Measurements from ENCODE around the gene NANOS3. TPM values are rescaled to one million over a fixed set of nuclear protein-coding genes. Genes with fewer than 3 reads are reported as not detected.

The NANOS3 gene
- total RNA-seq, 1 experiment from 2014 or later, result 1.2 TPM

DNA sequence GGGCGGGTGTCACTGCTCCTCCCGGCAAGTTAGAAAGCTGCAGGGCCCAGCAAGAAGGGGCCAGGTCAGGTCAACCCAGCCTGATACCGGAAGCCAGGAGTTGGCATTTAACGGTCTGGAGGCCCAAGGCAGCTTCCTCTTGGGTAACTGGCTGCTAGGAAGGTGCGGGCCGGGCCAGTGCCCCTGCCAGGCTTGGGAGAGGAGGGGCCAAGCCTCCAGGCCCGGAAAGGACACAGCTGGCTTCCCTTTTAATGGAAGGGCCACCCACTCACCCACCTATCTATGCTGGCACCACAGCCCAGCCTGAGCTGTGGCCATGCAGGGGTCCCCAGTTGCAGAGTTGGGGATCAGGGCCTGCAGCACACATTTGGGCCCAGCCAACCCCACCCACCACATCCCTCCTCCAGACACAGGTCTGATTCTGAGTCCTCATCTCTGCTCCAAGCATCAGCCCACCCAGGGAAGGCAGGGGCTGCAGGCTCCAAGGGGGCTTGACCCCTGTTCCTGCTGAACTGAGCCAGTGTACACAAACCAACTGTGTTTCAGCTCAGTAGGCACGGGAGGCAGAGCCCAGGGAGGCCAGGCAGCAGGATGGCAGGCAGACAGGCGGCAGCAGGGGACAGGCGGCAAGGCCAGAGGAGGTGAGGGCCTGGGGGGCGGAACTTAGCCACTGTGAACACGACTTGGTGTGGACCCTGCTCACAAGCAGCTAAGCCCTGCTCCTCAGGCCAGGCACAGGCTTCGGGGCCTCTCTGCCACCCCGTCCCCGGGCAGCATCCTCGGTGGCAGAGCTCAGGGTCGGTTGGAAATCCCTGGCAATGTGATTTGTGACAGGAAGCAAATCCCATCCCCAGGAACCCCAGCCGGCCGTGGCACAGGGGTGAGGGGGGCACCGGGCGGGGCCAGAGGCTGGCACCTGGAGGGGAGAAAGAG, 40.9 kb upstream of the NANOS3 start:
- CTCF ChIA-PET, result interaction anchor here (0.5 to 1.2 kb wide), 6 partner anchors 19 to 288 kb away, joined by 3 to 9 read pairs (median 4); no protein-coding TSS in a partner anchor

DNA sequence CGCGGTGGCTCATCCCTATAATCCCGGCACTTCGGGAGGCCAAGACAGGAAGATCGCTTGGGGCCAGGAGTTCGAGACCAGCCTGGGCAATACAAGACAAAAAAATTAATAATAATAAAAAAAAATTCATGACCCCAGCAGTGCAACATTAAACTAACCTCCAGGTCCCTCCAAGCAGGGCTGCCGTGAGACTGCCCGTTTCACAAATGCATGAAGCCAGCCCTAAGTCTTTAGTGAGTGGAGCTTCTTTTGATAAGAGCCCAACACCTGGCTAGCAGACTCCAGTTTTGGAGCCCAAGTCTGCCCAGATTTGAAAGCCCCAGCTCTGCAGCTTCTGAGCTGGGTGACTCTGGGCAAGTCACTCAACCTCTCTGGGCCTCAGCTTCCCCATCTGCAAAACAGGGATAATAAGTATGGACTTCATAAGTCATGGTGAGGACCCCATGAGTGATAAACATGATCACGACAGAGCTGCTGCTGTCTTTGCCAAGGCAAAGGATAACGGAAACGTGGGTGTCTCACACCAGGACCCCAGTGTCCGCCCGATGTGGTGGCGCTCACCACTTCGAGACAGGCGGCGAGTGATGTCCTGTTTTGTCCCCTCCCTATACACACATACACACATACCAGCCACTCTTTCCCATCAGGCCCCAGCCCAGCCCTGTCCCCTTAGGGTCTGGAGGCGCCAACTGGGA, 38.4 kb upstream of the NANOS3 start:
- TF ChIP-seq, protein P1, sequence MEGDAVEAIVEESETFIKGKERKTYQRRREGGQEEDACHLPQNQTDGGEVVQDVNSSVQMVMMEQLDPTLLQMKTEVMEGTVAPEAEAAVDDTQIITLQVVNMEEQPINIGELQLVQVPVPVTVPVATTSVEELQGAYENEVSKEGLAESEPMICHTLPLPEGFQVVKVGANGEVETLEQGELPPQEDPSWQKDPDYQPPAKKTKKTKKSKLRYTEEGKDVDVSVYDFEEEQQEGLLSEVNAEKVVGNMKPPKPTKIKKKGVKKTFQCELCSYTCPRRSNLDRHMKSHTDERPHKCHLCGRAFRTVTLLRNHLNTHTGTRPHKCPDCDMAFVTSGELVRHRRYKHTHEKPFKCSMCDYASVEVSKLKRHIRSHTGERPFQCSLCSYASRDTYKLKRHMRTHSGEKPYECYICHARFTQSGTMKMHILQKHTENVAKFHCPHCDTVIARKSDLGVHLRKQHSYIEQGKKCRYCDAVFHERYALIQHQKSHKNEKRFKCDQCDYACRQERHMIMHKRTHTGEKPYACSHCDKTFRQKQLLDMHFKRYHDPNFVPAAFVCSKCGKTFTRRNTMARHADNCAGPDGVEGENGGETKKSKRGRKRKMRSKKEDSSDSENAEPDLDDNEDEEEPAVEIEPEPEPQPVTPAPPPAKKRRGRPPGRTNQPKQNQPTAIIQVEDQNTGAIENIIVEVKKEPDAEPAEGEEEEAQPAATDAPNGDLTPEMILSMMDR (IDR thresholded peaks at IDR 0.05; ENCODE audit: unreplicated experiment), result no peak
- BruUV-seq (replicated peaks), result TSS peak; percentile 6
- no peaks in the 10 kb centered on the region for H3K27me3 Mint-ChIP-seq (ENCODE audit: unreplicated experiment)
- peaks cover 8% of the 10 kb centered on the region for H3K4me1 Mint-ChIP-seq (ENCODE audit: low read depth, unreplicated experiment)
- no peak for DNase-seq
- peak overlapping the region; percentile 86 for H3K4me3 Mint-ChIP-seq (ENCODE audit: low read depth, unreplicated experiment)
- peak overlapping the region; percentile 78 for H3K27ac Mint-ChIP-seq (ENCODE audit: unreplicated experiment)
- intact Hi-C loops (cut with micrococcal nuclease; ENCODE audit: unreplicated experiment), result no loop called here
- H3K36me3 Mint-ChIP-seq (ENCODE audit: insufficient read depth, unreplicated experiment), result peaks cover 96% of the 10 kb centered on the region
- H3K9me3 Mint-ChIP-seq (ENCODE audit: low read depth, unreplicated experiment), result no peaks in the 10 kb centered on the region
- CTCF ChIA-PET, result interaction anchor here (2.7 kb wide), 1 partner anchor 23 kb away, joined by 16 read pairs; no protein-coding TSS in a partner anchor

More for the DNA sequence above, 40.9 kb upstream of the NANOS3 start:
- H3K36me3 Mint-ChIP-seq (ENCODE audit: insufficient read depth, unreplicated experiment), result peaks cover 96% of the 10 kb centered on the region
- intact Hi-C loops (cut with micrococcal nuclease; ENCODE audit: unreplicated experiment), result no loop called here
- no TSS peak for BruUV-seq (replicated peaks)
- peak overlapping the region; percentile 50 for H3K4me3 Mint-ChIP-seq (ENCODE audit: low read depth, unreplicated experiment)
- peaks cover 8% of the 10 kb centered on the region for H3K4me1 Mint-ChIP-seq (ENCODE audit: low read depth, unreplicated experiment)
- no peaks in the 10 kb centered on the region for H3K27me3 Mint-ChIP-seq (ENCODE audit: unreplicated experiment)
- no peaks in the 10 kb centered on the region for H3K9me3 Mint-ChIP-seq (ENCODE audit: low read depth, unreplicated experiment)
- TF ChIP-seq, protein P1 (IDR thresholded peaks at IDR 0.05; ENCODE audit: unreplicated experiment), result no peak
- peak overlapping the region; percentile 68 for H3K27ac Mint-ChIP-seq (ENCODE audit: unreplicated experiment)
- no peak for DNase-seq

DNA sequence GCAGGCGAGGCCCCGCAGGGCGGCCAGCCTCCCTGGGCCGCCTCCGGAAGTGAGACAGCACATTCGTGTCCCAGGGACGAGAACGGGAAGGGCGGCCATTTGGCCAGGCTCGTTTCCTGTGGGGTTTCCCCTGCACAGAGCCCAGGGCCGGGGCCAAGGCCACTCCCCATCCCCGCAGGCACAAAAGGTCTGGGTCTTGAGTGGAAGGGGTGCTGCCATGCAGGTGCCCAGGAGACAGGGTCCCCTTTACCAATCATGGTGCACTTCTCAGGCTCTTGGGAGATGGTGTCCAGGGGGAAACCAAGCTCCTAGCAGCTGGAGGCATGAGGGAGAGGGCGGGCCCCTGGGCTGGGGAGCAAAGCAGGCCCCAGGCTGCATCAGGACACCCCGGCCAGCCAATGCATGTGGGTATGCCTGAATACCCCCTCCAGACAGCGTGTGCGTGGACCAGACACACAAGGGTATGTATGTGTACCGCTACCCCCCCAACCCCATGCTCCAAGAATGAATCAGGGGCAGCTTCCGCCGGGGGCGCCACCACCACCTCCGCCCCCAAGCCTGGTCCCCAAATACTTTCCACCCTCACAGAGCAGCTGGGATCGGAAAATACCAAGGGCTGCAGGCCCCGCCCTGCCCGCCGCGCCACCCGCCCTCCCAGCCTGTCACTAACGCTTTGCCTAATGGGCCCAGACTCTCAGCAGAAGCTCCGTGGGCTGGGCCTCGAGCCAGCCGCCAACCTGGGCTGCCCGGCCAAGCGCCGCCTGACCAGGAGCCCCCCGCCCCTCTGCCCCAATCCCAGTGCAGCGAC, 37.6 kb upstream of the NANOS3 start:
- H3K36me3 Mint-ChIP-seq (ENCODE audit: insufficient read depth, unreplicated experiment), result peaks cover 96% of the 10 kb centered on the region
- H3K4me1 Mint-ChIP-seq (ENCODE audit: low read depth, unreplicated experiment), result peaks cover 5% of the 10 kb centered on the region
- H3K9me3 Mint-ChIP-seq (ENCODE audit: low read depth, unreplicated experiment), result no peaks in the 10 kb centered on the region
- no peaks in the 10 kb centered on the region for H3K27me3 Mint-ChIP-seq (ENCODE audit: unreplicated experiment)
- H3K27ac Mint-ChIP-seq (ENCODE audit: unreplicated experiment), result peak overlapping the region; percentile 96
- DNase-seq, result peak; percentile 81
- intact Hi-C loops (cut with micrococcal nuclease; ENCODE audit: unreplicated experiment), result no loop called here
- TF ChIP-seq, protein P1 (IDR thresholded peaks at IDR 0.05; ENCODE audit: unreplicated experiment), result no peak
- no TSS peak for BruUV-seq (replicated peaks)
- peak overlapping the region; percentile 86 for H3K4me3 Mint-ChIP-seq (ENCODE audit: low read depth, unreplicated experiment)
- CTCF ChIA-PET, result interaction anchor here (0.6 to 2.7 kb wide), 2 partner anchors 23 to 212 kb away, joined by 6 to 16 read pairs; no protein-coding TSS in a partner anchor

DNA sequence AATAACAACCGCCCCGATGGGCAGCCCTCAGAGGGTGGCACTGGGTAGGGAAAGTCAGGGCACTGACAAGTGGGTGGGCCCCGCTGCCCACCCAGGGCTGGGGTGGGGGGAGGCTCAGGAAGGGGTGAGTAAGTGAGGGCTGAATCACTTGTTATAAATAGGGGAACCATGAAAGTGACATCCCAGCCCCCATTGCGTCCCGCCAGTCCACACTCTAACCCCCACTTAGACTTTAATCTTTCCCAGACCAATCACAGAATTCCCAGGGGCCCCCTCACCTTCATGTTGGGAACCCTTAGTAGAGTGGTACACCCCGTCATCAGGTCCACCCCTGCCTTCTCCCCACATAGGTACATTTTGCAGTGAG, 37.0 kb upstream of the NANOS3 start:
- H3K27me3 Mint-ChIP-seq (ENCODE audit: unreplicated experiment), result no peaks in the 10 kb centered on the region
- peak overlapping the region; percentile 96 for H3K27ac Mint-ChIP-seq (ENCODE audit: unreplicated experiment)
- CTCF ChIA-PET, result interaction anchor here (0.6 to 2.7 kb wide), 2 partner anchors 22 to 213 kb away, joined by 6 to 16 read pairs; no protein-coding TSS in a partner anchor
- TF ChIP-seq, protein P1 (IDR thresholded peaks at IDR 0.05; ENCODE audit: unreplicated experiment), result no peak
- no peaks in the 10 kb centered on the region for H3K9me3 Mint-ChIP-seq (ENCODE audit: low read depth, unreplicated experiment)
- BruUV-seq (replicated peaks), result no TSS peak
- intact Hi-C loops (cut with micrococcal nuclease; ENCODE audit: unreplicated experiment), result no loop called here
- H3K4me1 Mint-ChIP-seq (ENCODE audit: low read depth, unreplicated experiment), result peaks cover 8% of the 10 kb centered on the region
- peak overlapping the region; percentile 86 for H3K4me3 Mint-ChIP-seq (ENCODE audit: low read depth, unreplicated experiment)
- H3K36me3 Mint-ChIP-seq (ENCODE audit: insufficient read depth, unreplicated experiment), result peaks cover 96% of the 10 kb centered on the region
- no peak for DNase-seq
